ENCODE measurements around the gene CDC42EP2.

The CDC42EP2 gene

GRCh38 chr11:65307298-65308229 is 7.1 kb upstream of the CDC42EP2 start:
- H3K9me3 ChIP-seq (replicated peaks in 1 of 2; ENCODE audit: control insufficient read depth in 2 of 2, insufficient read depth in 1 of 2, low read depth in 1 of 2, low read length in 2 of 2): peaks cover 0 to 2% of the 10 kb centered on the region in 2 donors
- H3K79me1 ChIP-seq (ENCODE audit: low read depth, low read length): peaks cover 2% of the 10 kb centered on the region
- no peak overlapping the region for H2AK5ac ChIP-seq (ENCODE audit: low read depth, low read length)
- no peak overlapping the region for H2BK15ac ChIP-seq (ENCODE audit: low read length)
- no peaks in the 10 kb centered on the region for H3K27me3 ChIP-seq (ENCODE audit: control insufficient read depth in 3 of 3, insufficient read depth in 3 of 3, low read depth in 1 of 3, low read length in 3 of 3)
- no peak overlapping the region for H2BK12ac ChIP-seq (ENCODE audit: low read length)
- H3K4me1 ChIP-seq (ENCODE audit: control insufficient read depth in 2 of 2, insufficient read depth in 1 of 2, low read depth in 1 of 2, low read length in 2 of 2): peaks cover 17 to 18% of the 10 kb centered on the region in 2 donors
- no peak overlapping the region for H3K4ac ChIP-seq (ENCODE audit: low read length)
- H2BK120ac ChIP-seq (ENCODE audit: low read depth, low read length): no peak overlapping the region
- H3K36me3 ChIP-seq (replicated peaks in 1 of 2; ENCODE audit: control insufficient read depth in 2 of 2, insufficient read depth in 2 of 2, low read length in 2 of 2): peaks cover 12 to 29% of the 10 kb centered on the region in 2 donors
- H3K23ac ChIP-seq (ENCODE audit: low read depth, low read length, poor library complexity): no peak overlapping the region
- H4K91ac ChIP-seq (ENCODE audit: low read depth, low read length, poor library complexity): no peak overlapping the region
- no peak overlapping the region for H3K14ac ChIP-seq (ENCODE audit: low read length)
- no peak for DNase-seq (ENCODE audit: low spot score)
- WGBS, 2 donors (ENCODE audit: extremely low coverage in 2 of 2, insufficient read length in 2 of 2, insufficient replicate concordance in 1 of 2): no CpG with 5 or more reads among the region's 6 CpGs
- no peak overlapping the region for H3K4me3 ChIP-seq (ENCODE audit: low read length in 2 of 2)
- no peak overlapping the region for H4K8ac ChIP-seq (ENCODE audit: low read depth, low read length)
- H3K27ac ChIP-seq (replicated peaks; ENCODE audit: low read length): no peak overlapping the region
- H3K18ac ChIP-seq (ENCODE audit: low read length): no peak overlapping the region
- no peak overlapping the region for H3K4me2 ChIP-seq (ENCODE audit: insufficient read depth, low read length, poor library complexity, severe bottlenecking)
- no peak overlapping the region for H2AFZ ChIP-seq (ENCODE audit: low read length)
- no peak overlapping the region for H2BK5ac ChIP-seq (ENCODE audit: low read length)
- H3K9ac ChIP-seq (ENCODE audit: low read depth, low read length, poor library complexity): no peak overlapping the region

- H3K79me1 ChIP-seq (ENCODE audit: low read depth, low read length): peaks cover 2% of the 10 kb centered on the region
- H3K23ac ChIP-seq (ENCODE audit: low read depth, low read length, poor library complexity): peak overlapping the region; percentile 52
- no peak overlapping the region for H3K27ac ChIP-seq (replicated peaks; ENCODE audit: low read length)
- no peak overlapping the region for H2AFZ ChIP-seq (ENCODE audit: low read length)
- no peak for DNase-seq (ENCODE audit: low spot score)
- peaks cover 17 to 18% of the 10 kb centered on the region in 2 donors for H3K4me1 ChIP-seq (ENCODE audit: control insufficient read depth in 2 of 2, insufficient read depth in 1 of 2, low read depth in 1 of 2, low read length in 2 of 2)
- peaks cover 12 to 24% of the 10 kb centered on the region in 2 donors for H3K36me3 ChIP-seq (replicated peaks in 1 of 2; ENCODE audit: control insufficient read depth in 2 of 2, insufficient read depth in 2 of 2, low read length in 2 of 2)
- H2AK5ac ChIP-seq (ENCODE audit: low read depth, low read length): no peak overlapping the region
- no peak overlapping the region for H4K91ac ChIP-seq (ENCODE audit: low read depth, low read length, poor library complexity)
- H3K14ac ChIP-seq (ENCODE audit: low read length): no peak overlapping the region
- no peak overlapping the region for H3K4me3 ChIP-seq (ENCODE audit: low read length in 2 of 2)
- H4K8ac ChIP-seq (ENCODE audit: low read depth, low read length): no peak overlapping the region
- no peak overlapping the region for H2BK120ac ChIP-seq (ENCODE audit: low read depth, low read length)
- no peak overlapping the region for H2BK5ac ChIP-seq (ENCODE audit: low read length)
- peaks cover 0 to 2% of the 10 kb centered on the region in 2 donors for H3K9me3 ChIP-seq (replicated peaks in 1 of 2; ENCODE audit: control insufficient read depth in 2 of 2, insufficient read depth in 1 of 2, low read depth in 1 of 2, low read length in 2 of 2)
- peaks cover 0 to under 1% (median 0%) of the 10 kb centered on the region in 3 experiments for H3K27me3 ChIP-seq (ENCODE audit: control insufficient read depth in 3 of 3, insufficient read depth in 3 of 3, low read depth in 1 of 3, low read length in 3 of 3)
- H2BK12ac ChIP-seq (ENCODE audit: low read length): no peak overlapping the region
- H3K4me2 ChIP-seq (ENCODE audit: insufficient read depth, low read length, poor library complexity, severe bottlenecking): no peak overlapping the region
- no peak overlapping the region for H2BK15ac ChIP-seq (ENCODE audit: low read length)
- no peak overlapping the region for H3K4ac ChIP-seq (ENCODE audit: low read length)
- H3K9ac ChIP-seq (ENCODE audit: low read depth, low read length, poor library complexity): no peak overlapping the region
- no CpG with 5 or more reads among the region's 7 CpGs for WGBS, 2 donors (ENCODE audit: extremely low coverage in 2 of 2, insufficient read length in 2 of 2, insufficient replicate concordance in 1 of 2)
- peak overlapping the region; percentile 22 for H3K18ac ChIP-seq (ENCODE audit: low read length)
These were observed 6.3 kb upstream of the CDC42EP2 start for GRCh38 chr11:65308281-65308891.

GRCh38 chr11:65309006-65309405 is 5.7 kb upstream of the CDC42EP2 start:
- H3K27me3 ChIP-seq (ENCODE audit: control insufficient read depth in 3 of 3, insufficient read depth in 3 of 3, low read depth in 1 of 3, low read length in 3 of 3): peaks cover 0 to 6% (median 0%) of the 10 kb centered on the region in 3 experiments
- no peak overlapping the region for H3K18ac ChIP-seq (ENCODE audit: low read length)
- no peak overlapping the region for H4K91ac ChIP-seq (ENCODE audit: low read depth, low read length, poor library complexity)
- no peak overlapping the region for H4K8ac ChIP-seq (ENCODE audit: low read depth, low read length)
- no peak overlapping the region for H3K9ac ChIP-seq (ENCODE audit: low read depth, low read length, poor library complexity)
- H3K4ac ChIP-seq (ENCODE audit: low read length): no peak overlapping the region
- no CpG with 5 or more reads among the region's 5 CpGs for WGBS, 2 donors (ENCODE audit: extremely low coverage in 2 of 2, insufficient read length in 2 of 2, insufficient replicate concordance in 1 of 2)
- peaks cover 0 to 2% of the 10 kb centered on the region in 2 donors for H3K9me3 ChIP-seq (replicated peaks in 1 of 2; ENCODE audit: control insufficient read depth in 2 of 2, insufficient read depth in 1 of 2, low read depth in 1 of 2, low read length in 2 of 2)
- H3K79me1 ChIP-seq (ENCODE audit: low read depth, low read length): peaks cover 2% of the 10 kb centered on the region
- H2AK5ac ChIP-seq (ENCODE audit: low read depth, low read length): no peak overlapping the region
- H2BK5ac ChIP-seq (ENCODE audit: low read length): no peak overlapping the region
- no peak overlapping the region for H3K4me3 ChIP-seq (ENCODE audit: low read length in 2 of 2)
- peaks cover 6 to 18% of the 10 kb centered on the region in 2 donors for H3K36me3 ChIP-seq (replicated peaks in 1 of 2; ENCODE audit: control insufficient read depth in 2 of 2, insufficient read depth in 2 of 2, low read length in 2 of 2)
- no peak for DNase-seq (ENCODE audit: low spot score)
- peaks cover 17 to 18% of the 10 kb centered on the region in 2 donors for H3K4me1 ChIP-seq (ENCODE audit: control insufficient read depth in 2 of 2, insufficient read depth in 1 of 2, low read depth in 1 of 2, low read length in 2 of 2)
- no peak overlapping the region for H3K4me2 ChIP-seq (ENCODE audit: insufficient read depth, low read length, poor library complexity, severe bottlenecking)
- no peak overlapping the region for H2BK12ac ChIP-seq (ENCODE audit: low read length)
- H3K27ac ChIP-seq (replicated peaks; ENCODE audit: low read length): no peak overlapping the region
- H3K23ac ChIP-seq (ENCODE audit: low read depth, low read length, poor library complexity): peak overlapping the region; percentile 52
- no peak overlapping the region for H2BK15ac ChIP-seq (ENCODE audit: low read length)
- no peak overlapping the region for H3K14ac ChIP-seq (ENCODE audit: low read length)
- H2AFZ ChIP-seq (ENCODE audit: low read length): no peak overlapping the region
- H2BK120ac ChIP-seq (ENCODE audit: low read depth, low read length): no peak overlapping the region

GRCh38 chr11:65310215-65310614 is 4.5 kb upstream of the CDC42EP2 start:
- Histone ChIP-seq H3K79me1 (ENCODE audit: low read depth, low read length) (no peaks in the 10 kb centered on the region), H3K18ac (ENCODE audit: low read length) (peak overlapping the region; percentile 92), H3K4me3 (ENCODE audit: low read length in 2 of 2) (no peak overlapping the region), H4K91ac (ENCODE audit: low read depth, low read length, poor library complexity) (no peak overlapping the region), H3K4ac (ENCODE audit: low read length) (no peak overlapping the region), H3K4me2 (ENCODE audit: insufficient read depth, low read length, poor library complexity, severe bottlenecking) (no peak overlapping the region), H3K9me3 (replicated peaks in 1 of 2; ENCODE audit: control insufficient read depth in 2 of 2, insufficient read depth in 1 of 2, low read depth in 1 of 2, low read length in 2 of 2) (no peaks in the 10 kb centered on the region), H2AK5ac (ENCODE audit: low read depth, low read length) (no peak overlapping the region), H2BK12ac (ENCODE audit: low read length) (no peak overlapping the region), H2BK5ac (ENCODE audit: low read length) (no peak overlapping the region), H3K9ac (ENCODE audit: low read depth, low read length, poor library complexity) (no peak overlapping the region), H3K23ac (ENCODE audit: low read depth, low read length, poor library complexity) (no peak overlapping the region), H3K27ac (replicated peaks; ENCODE audit: low read length) (peak overlapping the region; percentile 78), H3K27me3 (ENCODE audit: control insufficient read depth in 3 of 3, insufficient read depth in 3 of 3, low read depth in 1 of 3, low read length in 3 of 3) (peaks cover 0 to 10% (median 0%) of the 10 kb centered on the region in 3 experiments), H2BK15ac (ENCODE audit: low read length) (no peak overlapping the region), H4K8ac (ENCODE audit: low read depth, low read length) (no peak overlapping the region), H3K14ac (ENCODE audit: low read length) (no peak overlapping the region), H3K36me3 (replicated peaks in 1 of 2; ENCODE audit: control insufficient read depth in 2 of 2, insufficient read depth in 2 of 2, low read length in 2 of 2) (peaks cover 2 to 6% of the 10 kb centered on the region in 2 donors), H3K4me1 (ENCODE audit: control insufficient read depth in 2 of 2, insufficient read depth in 1 of 2, low read depth in 1 of 2, low read length in 2 of 2) (peaks cover 19 to 20% of the 10 kb centered on the region in 2 donors), H2AFZ (ENCODE audit: low read length) (no peak overlapping the region), H2BK120ac (ENCODE audit: low read depth, low read length) (no peak overlapping the region)
- no peak for DNase-seq (ENCODE audit: low spot score)
- no CpG with 5 or more reads among the region's 10 CpGs for WGBS, 2 donors (ENCODE audit: extremely low coverage in 2 of 2, insufficient read length in 2 of 2, insufficient replicate concordance in 1 of 2)

Measured in neuronal stem cell (in vitro differentiated cells).